HEK293T (cell line): ENCODE data around the gene MTMR3.

ENCODE experiments used
- ARNT ChIP-seq: fragments of 450-650 bp; IDR thresholded peaks from 2 replicates; pipeline ENCODE4 v1.6.1; 2017; ENCODE audit warnings: mild to moderate bottlenecking
- L3MBTL2 ChIP-seq: fragments of 450-650 bp; conservative IDR thresholded peaks from 2 replicates; pipeline ENCODE4 v1.6.1; 2016; ENCODE audit warnings: mild to moderate bottlenecking
- SP1 ChIP-seq: fragments of 450-650 bp; IDR thresholded peaks from 2 replicates; pipeline ENCODE4 v1.6.1; 2017
- ZNF384 ChIP-seq: fragments of 450-650 bp; IDR thresholded peaks from 2 replicates; pipeline ENCODE4 v1.6.1; 2016

DNA sequence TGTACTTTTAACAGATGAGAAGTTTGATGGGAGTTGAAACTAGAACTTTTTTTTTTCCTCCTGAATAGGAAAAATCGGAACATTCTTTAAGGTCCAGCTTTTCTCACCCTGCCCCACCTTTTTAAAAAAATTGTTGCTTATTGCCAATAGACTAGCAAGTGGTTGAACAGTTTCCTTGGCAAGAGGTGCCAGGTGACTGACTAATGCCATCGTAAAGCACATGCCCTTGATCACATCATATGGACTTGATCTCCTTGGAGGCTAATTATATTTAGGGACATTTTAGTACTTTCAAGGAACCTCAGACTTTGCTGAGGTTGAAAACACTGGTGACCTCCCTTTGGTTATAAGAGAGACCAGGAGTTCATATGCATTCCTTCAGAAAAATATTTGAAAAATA lies 57.6 kb downstream of the MTMR3 start:
- TF ChIP-seq SP1 (no peak), L3MBTL2 (no peak), ZNF384 (no peak), ARNT (no peak)
